Endothelial cell of umbilical vein (primary cell): ENCODE data around the gene SPATA45. TPM values are rescaled to one million over a fixed set of nuclear protein-coding genes. Genes with fewer than 3 reads are reported as not detected.

ENCODE experiments used
- BruUV-seq: library from RNA; stranded (reverse); fragments of 400-500 nt; replicated peaks from 2 replicates; lab custom pipeline; 2021; lab: Mats Ljungman, UMichigan
- CTCF ChIA-PET: fragments of 300-600, 350-600 bp; sonication (Branson Sonifier 250); formaldehyde crosslinking; loops from one replicate; lab custom pipeline; 2021; ENCODE audit warnings: antibody characterized with exemption, inconsistent platforms; lab: Charles Lee
- POLR2A ChIA-PET: fragments of 300-600, 350-600 bp; sonication (Branson Sonifier 250); formaldehyde crosslinking; loops from one replicate; lab custom pipeline; 2021; ENCODE audit warnings: antibody characterized with exemption, inconsistent platforms; lab: Charles Lee
- DNase-seq: peaks from one replicate; pipeline ENCODE4 v3.0.0-alpha.2; 2011; ENCODE audit warnings: low read depth, low spot score
- FAIRE-seq: peaks from 2 replicates; lab custom pipeline; 2011; peaks lifted over from hg19 to GRCh38; lab: Jason Lieb, UNC
- H2AFZ ChIP-seq: 2 replicates; pipeline ENCODE4 v1.6.0; 2012; ENCODE audit warnings: low read depth, low read length, control low read depth, inconsistent platforms
- H3K27ac ChIP-seq: 2 replicates; pipeline ENCODE4 v1.5.1; 2011; ENCODE audit warnings: low read depth, mild to moderate bottlenecking, control low read depth, low read length, moderate library complexity; ENCODE audit not compliant: insufficient read depth
- H3K27me3 ChIP-seq, 2 experiments: 2 replicates each; pipeline versions ENCODE4 v1.6.0 to v1.6.1; 2011; ENCODE audit warnings: low read length in 2 of 2, mixed read lengths in 1 of 2; ENCODE audit not compliant: control insufficient read depth in 2 of 2, insufficient read depth in 2 of 2
- H3K36me3 ChIP-seq, 2 experiments: 2 replicates in 1 of 2; 3 replicates in 1 of 2; pipeline ENCODE4 v1.5.1; 2011; ENCODE audit warnings: low read length in 2 of 2, mild to moderate bottlenecking in 1 of 2, moderate library complexity in 1 of 2; ENCODE audit not compliant: control insufficient read depth in 2 of 2, insufficient read depth in 2 of 2; ENCODE audit errors: extremely low read depth in 1 of 2
- H3K4me1 ChIP-seq: 3 replicates; pipeline ENCODE4 v1.5.1; 2011; ENCODE audit warnings: mild to moderate bottlenecking, low read length; ENCODE audit not compliant: control insufficient read depth, insufficient read depth; ENCODE audit errors: extremely low read depth
- H3K4me2 ChIP-seq: 2 replicates; pipeline ENCODE4 v1.6.1; 2011; ENCODE audit warnings: low read length, control low read depth, mixed read lengths; ENCODE audit not compliant: insufficient read depth
- H3K4me3 ChIP-seq, 3 experiments: fragments of 200-600 bp in 1 of 3; sonication (generic), shearing (Covaris generic) in 1 of 3; replicated peaks in 1 of 3; 2 replicates each; pipeline ENCODE4 v1.5.1; 2011 to 2016; ENCODE audit warnings: control low read depth in 3 of 3, low read length in 3 of 3, mild to moderate bottlenecking in 2 of 3, inconsistent platforms in 1 of 3, low read depth in 1 of 3, moderate library complexity in 1 of 3; ENCODE audit not compliant: insufficient read depth in 1 of 3
- H3K79me2 ChIP-seq: 2 replicates; pipeline ENCODE4 v1.6.0; 2012; ENCODE audit warnings: low read length, inconsistent platforms; ENCODE audit not compliant: control insufficient read depth, insufficient read depth
- H3K9ac ChIP-seq: replicated peaks from 2 replicates; pipeline ENCODE3; 2011; ENCODE audit warnings: low read length, control low read depth; ENCODE audit not compliant: insufficient read depth; ENCODE audit errors: extremely low read depth
- H3K9me1 ChIP-seq: replicated peaks from 3 replicates; pipeline ENCODE4 v1.6.0; 2011; ENCODE audit warnings: mild to moderate bottlenecking, low read length; ENCODE audit not compliant: control insufficient read depth, insufficient read depth; ENCODE audit errors: extremely low read depth
- H3K9me3 ChIP-seq: replicated peaks from 2 replicates; pipeline ENCODE4 v1.5.1; 2012; ENCODE audit warnings: low read length, inconsistent platforms; ENCODE audit not compliant: control insufficient read depth, insufficient read depth
- H4K20me1 ChIP-seq: replicated peaks from 2 replicates; pipeline ENCODE3; 2011; ENCODE audit warnings: mild to moderate bottlenecking, low read length; ENCODE audit not compliant: control insufficient read depth, insufficient read depth; ENCODE audit errors: extremely low read depth
- CTCF ChIP-seq, 2 donors: IDR thresholded peaks; 1 replicate in 1 of 2; 2 replicates in 1 of 2; pipeline ENCODE4 v1.5.1; 2011; ENCODE audit warnings: low read length in 2 of 2, mild to moderate bottlenecking in 2 of 2, moderate library complexity in 2 of 2, control low read depth in 1 of 2, inconsistent platforms in 1 of 2, low read depth in 1 of 2; ENCODE audit not compliant: insufficient read depth in 1 of 2; ENCODE audit errors: extremely low read depth in 1 of 2
- EZH2 ChIP-seq: IDR thresholded peaks from 2 replicates; pipeline ENCODE4 v1.6.1; 2012; ENCODE audit warnings: borderline replicate concordance, low read depth, mild to moderate bottlenecking, moderate library complexity, low read length, inconsistent platforms; ENCODE audit not compliant: severe bottlenecking
- FOS ChIP-seq: IDR thresholded peaks from 2 replicates; pipeline ENCODE4 v1.6.1; 2011; ENCODE audit warnings: mild to moderate bottlenecking, low read length, moderate library complexity, borderline replicate concordance; ENCODE audit not compliant: insufficient read depth
- GATA2 ChIP-seq: IDR thresholded peaks from 2 replicates; pipeline ENCODE4 v1.7.0; 2011; ENCODE audit warnings: low read depth, mild to moderate bottlenecking, moderate library complexity, mixed read lengths, low read length; ENCODE audit not compliant: insufficient read length, insufficient read depth
- JUN ChIP-seq: IDR thresholded peaks from 2 replicates; pipeline ENCODE4 v1.6.1; 2011; ENCODE audit warnings: borderline replicate concordance, low read depth; ENCODE audit not compliant: insufficient read length, insufficient read depth
- MAX ChIP-seq: IDR thresholded peaks from 2 replicates; pipeline ENCODE4 v1.6.1; 2011; ENCODE audit not compliant: insufficient read depth, insufficient read length
- MYC ChIP-seq: IDR thresholded peaks from one replicate; pipeline ENCODE4 v1.6.1; 2011; ENCODE audit warnings: mild to moderate bottlenecking, low read depth, low read length
- POLR2A ChIP-seq: IDR thresholded peaks from 2 replicates; pipeline ENCODE4 v1.6.1; 2012; ENCODE audit warnings: low read depth, mild to moderate bottlenecking, control low read depth, low read length
- POLR2AphosphoS5 ChIP-seq: IDR thresholded peaks from 2 replicates; pipeline ENCODE4 v1.6.1; 2012; ENCODE audit warnings: low read depth, mild to moderate bottlenecking, control low read depth, low read length, moderate library complexity; ENCODE audit not compliant: insufficient read depth
- dilution Hi-C: fragments of 300-500 bp; cut with MboI; formaldehyde crosslinking; loops from one replicate; pipeline ENCODE4 v1.15.0; 2019; ENCODE audit warnings: low sequenced_read_pairs; ENCODE audit not compliant: extremely low pct_ligation_motif_present
- intact Hi-C: fragments of 100-400 bp; cut with micrococcal nuclease; formaldehyde crosslinking; loops from one replicate; pipeline ENCODE4 v1.10.0; 2022
- polyA plus RNA-seq, 4 experiments: library from polyadenylated mRNA; depleted of rRNA in 3 of 4; stranded (reverse) in 3 of 4; unstranded in 1 of 4; fragments of >200 nt; gene quantifications; 2 replicates each; pipeline versions ENCODE4 v1.2.1 to v1.2.3, GENCODE V29; 2011 to 2012; ENCODE audit warnings: missing spikeins in 1 of 4
- total RNA-seq: library from RNA; stranded (reverse); gene quantifications from 2 replicates; pipeline ENCODE4 v1.2.3, GENCODE V29; 2021

Gene SPATA45
- total and polyA plus RNA-seq, 2 donors (not counting 3 experiments of a cell fraction or from before 2014, with no cell fraction given) = not detected

- Histone ChIP-seq H3K36me3 (peaks cover 0 to 2% of the 10 kb centered on the region in 2 experiments), H3K4me1 (peaks cover 21% of the 10 kb centered on the region), H3K27me3 (no peaks in the 10 kb centered on the region), H3K4me2 (peak within 1 kb of the TSS; percentile 95), H3K4me3 (peak within 1 kb of the TSS; percentile 77 to 97 (median 94)), H2AFZ (peak within 1 kb of the TSS; percentile 97), H3K27ac (peak within 1 kb of the TSS; percentile 81), H4K20me1 (no peaks in the 10 kb centered on the region), H3K9me1 (no peaks in the 10 kb centered on the region), H3K79me2 (peaks cover 8% of the 10 kb centered on the region), H3K9ac (peak within 1 kb of the TSS; percentile 97), H3K9me3 (no peaks in the 10 kb centered on the region)
- dilution Hi-C loops (no loop called here), intact Hi-C loops (loop anchor here (1.0 kb wide), 3 partner anchors 9 to 223 kb away; partner anchors contain the start of genes ANGEL2 and FLVCR1)
- peak; percentile 95 for DNase-seq
- ChIA-PET CTCF (interaction anchor here (1.2 to 2.2 kb wide), 5 partner anchors 16 to 315 kb away, joined by 3 to 23 read pairs (median 5); no protein-coding TSS in a partner anchor), POLR2A (interaction anchor here (0.7 to 1.3 kb wide), 3 partner anchors 52 to 522 kb away, joined by 3 to 6 read pairs (median 3); partner anchors contain the start of gene ATF3)
- FAIRE-seq = peak; percentile 82
- TF ChIP-seq POLR2A (peak; percentile 92), POLR2AphosphoS5 (peak; percentile 97), MYC (peak; percentile 55), CTCF (IDR thresholded peaks at IDR 0.05; ENCODE audit: extremely low read depth in 1 of 2, insufficient read depth in 1 of 2, low read depth in 1 of 2, low read length in 2 of 2) (no peak), FOS (no peak), GATA2 (no peak), MAX (no peak), EZH2 (no peak), JUN (no peak)
- TSS peak; percentile 95 for BruUV-seq
These were observed 55.6 kb downstream of the SPATA45 start, which contains the start of the genes NSL1 and TATDN3 for GRCh38 chr1:212791676-212792395. NSL1 (minus strand) TSS chr1:212791777; CDS start chr1:212791763, 14 bp downstream. TATDN3 (plus strand) TSS chr1:212791894; CDS start chr1:212791922, 28 bp downstream.
